K562 (cell line): ENCODE data around the gene LYSMD1. TPM values are rescaled to one million over a fixed set of nuclear protein-coding genes. Genes with fewer than 3 reads are reported as not detected.

Source experiments
- CLOCK ChIP-seq: fragments of 250-450 bp; sonication (Bioruptor Pico); IDR thresholded peaks from 2 replicates; pipeline ENCODE4 v1.4.0; 2020; ENCODE audit warnings: mild to moderate bottlenecking, moderate library complexity, borderline replicate concordance
- DACH1 ChIP-seq: fragments of 450-650 bp; IDR thresholded peaks from 2 replicates; pipeline ENCODE4 v1.6.1; 2018; ENCODE audit not compliant: partially characterized antibody
- FIP1L1 ChIP-seq: fragments of 200-400 bp; formaldehyde crosslinking; IDR thresholded peaks from 2 replicates; pipeline ENCODE4 v1.6.1; 2018; ENCODE audit warnings: mild to moderate bottlenecking, low read depth, low read length; ENCODE audit not compliant: poor library complexity, severe bottlenecking
- GABPA ChIP-seq: fragments of 200-800 bp; sonication (Bioruptor generic); conservative IDR thresholded peaks from 2 replicates; pipeline ENCODE4 v1.6.1; 2016; ENCODE audit warnings: low read depth, missing genetic modification characterization, missing compliant biosample characterization
- HMBOX1 ChIP-seq: sonication (generic); IDR thresholded peaks from 2 replicates; pipeline ENCODE4 v1.6.1; 2016
- MCM7 ChIP-seq, 2 experiments: fragments of 450-650 bp; IDR thresholded peaks; 2 replicates each; pipeline ENCODE4 v1.6.1; 2016 to 2018
- MYBL2 ChIP-seq, 2 experiments: fragments of 450-650 bp in 1 of 2; sonication (generic) in 1 of 2; formaldehyde crosslinking in 1 of 2; IDR thresholded peaks; 2 replicates each; pipeline versions ENCODE4 v1.6.1 to v1.8.1; 2017 to 2022; ENCODE audit warnings: borderline replicate concordance in 1 of 2, inconsistent platforms in 1 of 2, low read depth in 1 of 2, mild to moderate bottlenecking in 1 of 2, missing genetic modification reagents in 1 of 2, moderate library complexity in 1 of 2
- NCOA6 ChIP-seq: fragments of 450-650 bp; IDR thresholded peaks from 2 replicates; pipeline ENCODE4 v1.6.1; 2017; ENCODE audit warnings: mild to moderate bottlenecking
- POLR2G ChIP-seq: fragments of 200-400 bp; formaldehyde crosslinking; IDR thresholded peaks from 2 replicates; pipeline ENCODE4 v1.6.1; 2017; ENCODE audit warnings: low read depth, mild to moderate bottlenecking, antibody characterized with exemption, low read length, moderate library complexity
- REST ChIP-seq, 2 experiments: fragments of 450-650 bp; formaldehyde crosslinking in 1 of 2; IDR thresholded peaks; 2 replicates each; pipeline versions ENCODE4 v1.4.0 to v1.6.1; 2014 to 2020; ENCODE audit warnings: mild to moderate bottlenecking in 2 of 2, borderline replicate concordance in 1 of 2, low read depth in 1 of 2
- RFX1 ChIP-seq: fragments of 450-650 bp; IDR thresholded peaks from 2 replicates; pipeline ENCODE4 v1.6.1; 2016; ENCODE audit warnings: mild to moderate bottlenecking, moderate library complexity
- THRA ChIP-seq: fragments of 450-650 bp; IDR thresholded peaks from 2 replicates; pipeline ENCODE4 v1.6.1; 2017; ENCODE audit warnings: mild to moderate bottlenecking, moderate library complexity
- ZNF644 ChIP-seq: fragments of 200-800 bp; sonication (Bioruptor generic); IDR thresholded peaks from 2 replicates; pipeline ENCODE4 v1.6.1; 2016; ENCODE audit warnings: low read depth, missing genetic modification characterization, missing compliant biosample characterization
- polyA plus RNA-seq, 8 experiments: library from polyadenylated mRNA; depleted of rRNA in 4 of 8; stranded (reverse) in 5 of 8; unstranded in 3 of 8; fragments of >200 nt; fragmentation: Nextera tagmentation in 2 of 8; fragmentation: Illumina TruSeq in 1 of 8; extraction: Ambion mirVana in 2 of 8; extraction: Trizol in 1 of 8; gene quantifications; 2 replicates each; pipeline versions ENCODE4 v1.2.1 to v1.2.3, GENCODE V29; 2011 to 2014; ENCODE audit warnings: inconsistent platforms in 1 of 8, missing spikeins in 1 of 8
- total RNA-seq, 7 experiments: library from RNA; depleted of rRNA in 6 of 7; stranded (reverse); fragments of >200 nt in 6 of 7; fragmentation: Illumina TruSeq in 2 of 7; extraction: Trizol in 2 of 7; gene quantifications; 2 replicates each; pipeline versions ENCODE4 v1.2.1 to v1.2.3, GENCODE V29; 2011 to 2021; ENCODE audit warnings: low replicate concordance in 1 of 7

Gene LYSMD1
- total and polyA plus RNA-seq, 9 of the 15 experiments (the other 6 are each of a cell fraction or from before 2014, with no cell fraction given) = 2.2 to 9.4 (median 6.0) TPM

- no peak for TF ChIP-seq CLOCK (CRISPR knock-in tag)
- TF ChIP-seq ZNF644 = no peak
- no peak for TF ChIP-seq MCM7 (IDR thresholded peaks at IDR 0.05)
- TF ChIP-seq MYBL2 (IDR thresholded peaks at IDR 0.05; ENCODE audit: low read depth) = no peak
- TF ChIP-seq MYBL2 (CRISPR knock-in tag; IDR thresholded peaks at IDR 0.05; ENCODE audit: borderline replicate concordance) = no peak
- no peak for TF ChIP-seq HMBOX1
- no peak for TF ChIP-seq THRA
- peak; percentile 91 for TF ChIP-seq GABPA (tag)
- no peak for TF ChIP-seq RFX1
- peak; percentile 89 for TF ChIP-seq POLR2G
- peak; percentile 98 for TF ChIP-seq REST (IDR thresholded peaks at IDR 0.05; ENCODE audit: borderline replicate concordance)
- TF ChIP-seq REST (CRISPR knock-in tag; IDR thresholded peaks at IDR 0.05; ENCODE audit: low read depth) = no peak
- TF ChIP-seq NCOA6 = no peak
- TF ChIP-seq DACH1 = no peak
- no peak for TF ChIP-seq FIP1L1
Measured at GRCh38 chr1:151189637-151190445, 24.1 kb upstream of the LYSMD1 start, which contains the start of gene VPS72 (continued).
